Heart left ventricle (tissue), 16 donors: ENCODE data around the gene WDR74. TPM values are rescaled to one million over a fixed set of nuclear protein-coding genes. Genes with fewer than 3 reads are reported as not detected.
"Not testable (repeated sequence)": the region's sequence is repeated elsewhere in the genome, so short reads cannot be mapped to it uniquely, and the experiment has no call there.

Experiments
- ATAC-seq, 4 donors: fragments of 200-7000 bp; cut with Tn5 transposase; one replicate each; pipeline ENCODE4 v1.9.1; 2020 to 2022; ENCODE audit warnings: moderate library complexity in 4 of 4, mild to moderate bottlenecking in 3 of 4, moderate number of reproducible peaks in 1 of 4
- DNase-seq, 5 donors: peaks; one replicate each; pipeline ENCODE4 v3.0.0-alpha.2; 2020
- H3K27ac ChIP-seq, 12 donors: fragments of 200-600 bp; sonication (generic) in 4 of 12; one replicate each; pipeline versions ENCODE4 v1.5.0 to v1.8.0; 2016 to 2022; ENCODE audit warnings: mild to moderate bottlenecking in 2 of 12
- H3K27me3 ChIP-seq, 9 donors: fragments of 200-600 bp; sonication (generic) in 2 of 9; one replicate each; pipeline versions ENCODE4 v1.5.1 to v1.8.0; 2016 to 2022; ENCODE audit warnings: mild to moderate bottlenecking in 3 of 9
- H3K36me3 ChIP-seq, 9 donors: fragments of 200-600 bp; sonication (generic) in 2 of 9; one replicate each; pipeline versions ENCODE4 v1.5.0 to v1.8.0; 2018 to 2022; ENCODE audit warnings: mild to moderate bottlenecking in 2 of 9
- H3K4me1 ChIP-seq, 12 donors: fragments of 200-600 bp; sonication (generic) in 4 of 12; one replicate each; pipeline versions ENCODE4 v1.5.0 to v1.8.0; 2016 to 2022; ENCODE audit warnings: mild to moderate bottlenecking in 3 of 12
- H3K4me3 ChIP-seq, 12 donors: fragments of 200-600 bp; sonication (generic) in 4 of 12; one replicate each; pipeline versions ENCODE4 v1.5.0 to v1.8.0; 2017 to 2022; ENCODE audit warnings: mild to moderate bottlenecking in 9 of 12, moderate library complexity in 4 of 12
- H3K9me3 ChIP-seq, 12 donors: fragments of 200-600 bp; sonication (generic) in 4 of 12; one replicate each; pipeline versions ENCODE4 v1.5.0 to v1.8.0; 2016 to 2022; ENCODE audit warnings: mild to moderate bottlenecking in 1 of 12
- CTCF ChIP-seq, 12 donors: fragments of 200-600 bp; sonication (generic) in 4 of 12; IDR thresholded peaks; one replicate each; pipeline versions ENCODE4 v1.5.0 to v1.8.0; 2018 to 2022; ENCODE audit warnings: antibody characterized with exemption in 12 of 12, mild to moderate bottlenecking in 5 of 12
- POLR2A ChIP-seq, 2 donors: fragments of 450-650 bp; IDR thresholded peaks; one replicate each; pipeline ENCODE4 v1.6.1; 2017; ENCODE audit warnings: antibody characterized with exemption in 2 of 2, mild to moderate bottlenecking in 2 of 2, moderate library complexity in 2 of 2
- WGBS, 4 donors: extraction: QIAGEN DNeasy Blood & Tissue Kit in 2 of 4; methylation state at CpG; one replicate each; pipeline versions ENCODE4 v1.1.5 to v1.1.7; 2013 to 2018; 5-methylcytosine and 5-hydroxymethylcytosine counted together
- intact Hi-C, 10 donors: fragments of 100-400 bp; cut with DNase I; formaldehyde crosslinking; loops; one replicate each; pipeline versions ENCODE4 v1.11.1 to v1.14.2; 2022
- polyA plus RNA-seq, 2 donors: library from polyadenylated mRNA; stranded (reverse); fragments of 200-250 nt; gene quantifications; one replicate each; pipeline ENCODE4 v1.2.3, GENCODE V29; 2013
- total RNA-seq, 9 donors: library from RNA; depleted of rRNA in 2 of 9; stranded (reverse); fragments of >200 nt in 2 of 9; fragmentation: NEBNext Ultra II Directional in 3 of 9; extraction: Animal tissue kit (Norgen Biotek cat#: 25700) in 3 of 9; gene quantifications; one replicate each; pipeline versions ENCODE4 v1.1.0 to v1.2.4, GENCODE V29; 2016 to 2023
- donor health status: ischemic (EF 13 %, LVEDD 7.1; RV severe dilation, severe dysfunction).
- donor health status: healthy with polysubstance abuse.
- donor health status: DM: no; HTN: yes; CAD: no.
- donor health status: DM: no; HTN: no; CAD: no.
- donor health status: ischemic (EF 25% LVEDD 6.9; RV normal size, moderate dysfunction).
- donor health status: ischemic (EF 25% LVEDD 5.7; RV mildly dilated, moderate dysfunction).
- donor health status: healthy.
- donor health status: DM: yes; HTN: yes; CAD: no.
- donor health status: ischemic (EF 35%, LVEDD 5.7; RV mildly dilated, moderate dysfunction).
- donor health status: nonischemic (EF 11% LVEDD 7.7; RV severe dilation, severe dysfunction).
- donor health status: DM: yes; HTN: yes; CAD: no.
- donor health status: PGD.
- donor health status: ischemic (EF 29% LVEDD 5.4; RV normal size, mild dysfunction).
- donor health status: nonischemic (EF 23%, LVEDD 6.1; RV moderate dilation, normal function).

Gene WDR74
- total and polyA plus RNA-seq, 11 donors, result 19.2 to 70.6 (median 28.1) TPM

GRCh38 chr11:62830904-62831519 lies 8.4 kb downstream of the WDR74 start:
- Histone ChIP-seq H3K4me1 (peaks cover 10 to 42% (median 29%) of the 10 kb centered on the region in 12 donors), H3K27me3 (no peaks in the 10 kb centered on the region), H3K36me3 (peaks cover 0 to 66% (median 57%) of the 10 kb centered on the region in 9 donors), H3K4me3 (peak overlapping the region; percentile 53 to 99 (median 93)), H3K27ac (peak overlapping the region; percentile 87 to 98 (median 95)), H3K9me3 (no peaks in the 10 kb centered on the region)
- DNase-seq (peak in 2 of 5 donors; percentile 22 to 35), ATAC-seq (peak in 2 of 4 donors; percentile 0)
- TF ChIP-seq CTCF (IDR thresholded peaks at IDR 0.05) (no peak), POLR2A (IDR thresholded peaks at IDR 0.05) (no peak)
- 0 to 1% (median 1%) methylated on average over 21 to 33 of the region's 33 CpGs for WGBS, 4 donors
- intact Hi-C loops, result loop anchor here in 5 of 10 donors (1.0 to 5.0 kb wide), 2 partner anchors 26 to 39 kb away; partner anchors contain the start of genes TMEM223 (in 4 of the 5) and NXF1 (in 1 of the 5)

GRCh38 chr11:62828130-62828529 lies 11.3 kb downstream of the WDR74 start:
- WGBS, 4 donors, result 94 to 97% (median 95%) methylated on average over 8 of the region's 8 CpGs
- Histone ChIP-seq H3K4me1 (peaks cover 10 to 34% (median 25%) of the 10 kb centered on the region in 12 donors), H3K36me3 (peaks cover 3 to 70% (median 58%) of the 10 kb centered on the region in 9 donors)
- H3K27ac ChIP-seq, DNase-seq, intact Hi-C loops, H3K4me3 ChIP-seq, ATAC-seq, H3K27me3 ChIP-seq, H3K9me3 ChIP-seq: not testable (repeated sequence)

GRCh38 chr11:62823677-62824076 lies 15.7 kb downstream of the WDR74 start:
- Histone ChIP-seq H3K9me3 (no peaks in the 10 kb centered on the region), H3K27ac (no peak overlapping the region), H3K4me3 (no peak overlapping the region), H3K4me1 (peaks cover 0 to 8% (median 0%) of the 10 kb centered on the region in 12 donors), H3K27me3 (no peaks in the 10 kb centered on the region), H3K36me3 (peaks cover 5 to 99% (median 96%) of the 10 kb centered on the region in 9 donors)
- TF ChIP-seq CTCF (IDR thresholded peaks at IDR 0.05), result no peak
- 89 to 100% (median 93%) methylated on average over 3 of the region's 3 CpGs for WGBS, 4 donors
- intact Hi-C loops, result no loop called here
- DNase-seq (no peak), ATAC-seq (no peak)

GRCh38 chr11:62817129-62817528 lies 22.3 kb downstream of the WDR74 start:
- Histone ChIP-seq H3K4me3 (no peak overlapping the region), H3K27me3 (no peaks in the 10 kb centered on the region), H3K27ac (peak overlapping the region in 1 of 12 donors; percentile 87), H3K36me3 (peaks cover 0 to 90% (median 84%) of the 10 kb centered on the region in 9 donors), H3K9me3 (no peaks in the 10 kb centered on the region), H3K4me1 (peaks cover 0 to 26% (median 0%) of the 10 kb centered on the region in 12 donors)
- intact Hi-C loops, result no loop called here
- WGBS, 4 donors, result 91 to 94% (median 93%) methylated on average over 4 of the region's 4 CpGs
- DNase-seq (no peak), ATAC-seq (no peak)
- TF ChIP-seq POLR2A (IDR thresholded peaks at IDR 0.05), result no peak
- TF ChIP-seq CTCF (IDR thresholded peaks at IDR 0.05), result no peak
